ENCODE measurements around the gene OTUD5.

The OTUD5 gene

GRCh38 chrX:48937054-48937907, 20.1 kb downstream of the OTUD5 start:
- DNase-seq = peak; percentile 92

GRCh38 chrX:48936429-48937053, 20.9 kb downstream of the OTUD5 start:
- no peak for DNase-seq

GRCh38 chrX:48935301-48935670, 22.1 kb downstream of the OTUD5 start:
- no peak for DNase-seq

GRCh38 chrX:48934581-48935300, 22.7 kb downstream of the OTUD5 start:
- DNase-seq = no peak

GRCh38 chrX:48933757-48934156, 23.6 kb downstream of the OTUD5 start:
- DNase-seq = no peak

- no peak for DNase-seq
Measured at GRCh38 chrX:48927736-48928382, 29.5 kb downstream of the OTUD5 start.

GRCh38 chrX:48927123-48927522, 30.3 kb downstream of the OTUD5 start:
- no peak for DNase-seq

GRCh38 chrX:48924270-48924669, 33.1 kb downstream of the OTUD5 start:
- DNase-seq = no peak

GRCh38 chrX:48923771-48924170, 33.6 kb downstream of the OTUD5 start:
- no peak for DNase-seq

- DNase-seq = no peak
Measured at GRCh38 chrX:48920718-48921104, 36.7 kb downstream of the OTUD5 start.

GRCh38 chrX:48919947-48920717, 37.3 kb downstream of the OTUD5 start:
- no peak for DNase-seq

GRCh38 chrX:48919360-48919841, 38.0 kb downstream of the OTUD5 start:
- no peak for DNase-seq

GRCh38 chrX:48918643-48919340, 38.6 kb downstream of the OTUD5 start, which contains the start of gene PIM2:
PIM2 (minus strand) TSS chrX:48919024; CDS start chrX:48918834, 190 bp downstream.
- peak; percentile 91 for DNase-seq

GRCh38 chrX:48918301-48918642, 39.1 kb downstream of the OTUD5 start:
- no peak for DNase-seq

- peak; percentile 83 for DNase-seq
Measured at GRCh38 chrX:48917139-48918001, 40.0 kb downstream of the OTUD5 start.

- DNase-seq = no peak
Measured at GRCh38 chrX:48914593-48915493, 42.6 kb downstream of the OTUD5 start.

- no peak for DNase-seq
Measured at GRCh38 chrX:48913605-48914366, 43.6 kb downstream of the OTUD5 start.

GRCh38 chrX:48911412-48912182, 45.8 kb downstream of the OTUD5 start, which contains the start of gene SLC35A2:
SLC35A2 (minus strand) TSS chrX:48911646; CDS start chrX:48911636, 10 bp downstream.
- DNase-seq = peak; percentile 84

All from activated gamma-delta T cell treated with Interleukin-2 at 50 U/mL for 16 hours (primary cell).